GM10266 (cell line): ENCODE data around the gene SSRP1.

Experiments
- DNase-seq: peaks from one replicate; pipeline ENCODE4 v3.0.0; 2012; ENCODE audit errors: extremely low spot score
- TF ChIP-seq, protein P1 (sequence below): IDR thresholded peaks from 2 replicates; pipeline ENCODE4 v1.5.1; 2012; ENCODE audit warnings: mild to moderate bottlenecking, low read depth; ENCODE audit not compliant: control insufficient read depth, insufficient read depth; ENCODE audit errors: missing control alignments

The SSRP1 gene

DNA sequence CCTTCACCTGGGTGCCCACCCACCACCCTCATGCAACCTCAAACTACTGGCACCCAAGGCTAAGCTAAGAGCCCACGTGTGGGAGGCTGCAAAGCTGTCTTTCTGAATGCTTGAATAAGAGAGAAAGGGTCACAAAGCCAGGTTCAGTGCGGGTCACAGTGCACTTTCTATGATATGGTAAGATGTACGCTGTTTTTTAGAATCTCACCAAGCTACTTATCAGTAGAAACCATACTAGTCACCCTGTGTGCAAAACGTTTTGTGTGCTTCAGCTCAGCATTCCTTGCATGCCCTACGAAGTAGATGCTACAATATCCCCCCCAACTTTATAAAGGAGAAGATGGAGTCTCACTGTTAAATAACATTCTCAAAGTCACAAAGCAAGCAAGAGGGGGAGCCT is 17.3 kb upstream of the SSRP1 start:
- TF ChIP-seq, protein P1, sequence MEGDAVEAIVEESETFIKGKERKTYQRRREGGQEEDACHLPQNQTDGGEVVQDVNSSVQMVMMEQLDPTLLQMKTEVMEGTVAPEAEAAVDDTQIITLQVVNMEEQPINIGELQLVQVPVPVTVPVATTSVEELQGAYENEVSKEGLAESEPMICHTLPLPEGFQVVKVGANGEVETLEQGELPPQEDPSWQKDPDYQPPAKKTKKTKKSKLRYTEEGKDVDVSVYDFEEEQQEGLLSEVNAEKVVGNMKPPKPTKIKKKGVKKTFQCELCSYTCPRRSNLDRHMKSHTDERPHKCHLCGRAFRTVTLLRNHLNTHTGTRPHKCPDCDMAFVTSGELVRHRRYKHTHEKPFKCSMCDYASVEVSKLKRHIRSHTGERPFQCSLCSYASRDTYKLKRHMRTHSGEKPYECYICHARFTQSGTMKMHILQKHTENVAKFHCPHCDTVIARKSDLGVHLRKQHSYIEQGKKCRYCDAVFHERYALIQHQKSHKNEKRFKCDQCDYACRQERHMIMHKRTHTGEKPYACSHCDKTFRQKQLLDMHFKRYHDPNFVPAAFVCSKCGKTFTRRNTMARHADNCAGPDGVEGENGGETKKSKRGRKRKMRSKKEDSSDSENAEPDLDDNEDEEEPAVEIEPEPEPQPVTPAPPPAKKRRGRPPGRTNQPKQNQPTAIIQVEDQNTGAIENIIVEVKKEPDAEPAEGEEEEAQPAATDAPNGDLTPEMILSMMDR: no peak
- DNase-seq: no peak

GRCh38 chr11:57349491-57350274 is 14.0 kb upstream of the SSRP1 start:
- TF ChIP-seq, protein P1: peak; percentile 84
- peak; percentile 73 for DNase-seq

DNA sequence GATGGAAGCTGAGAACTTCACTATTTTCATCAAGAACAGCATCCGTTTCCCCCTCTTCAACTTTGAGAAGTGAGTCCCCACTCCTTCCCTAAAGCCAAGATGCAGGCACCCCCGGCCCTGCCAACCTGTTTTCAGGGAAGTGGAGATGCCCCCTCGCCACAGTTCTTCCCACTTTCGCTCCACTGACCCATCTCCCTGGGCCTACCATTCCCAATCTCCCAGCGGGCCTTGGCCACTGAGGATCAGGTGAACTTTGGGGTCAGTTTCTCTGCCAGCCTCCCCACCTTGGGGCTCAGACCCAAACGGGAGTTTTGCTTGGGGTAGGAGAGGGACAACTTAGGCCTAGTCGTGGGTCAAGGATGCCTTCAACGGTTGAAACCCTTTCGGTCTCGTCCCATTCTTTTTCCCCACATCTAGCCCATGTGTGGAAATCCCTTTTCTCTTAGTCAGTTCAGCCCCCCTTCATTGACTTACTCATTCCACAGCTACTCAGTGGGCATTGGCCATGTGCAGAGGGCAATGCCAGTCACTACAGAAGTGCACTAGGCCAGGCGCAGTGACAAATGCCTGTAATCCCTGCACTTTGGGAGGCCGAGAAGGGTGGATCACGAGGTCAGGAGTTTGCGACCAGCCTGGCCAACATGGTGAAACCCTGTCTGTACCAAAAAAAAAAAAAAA is 13.1 kb upstream of the SSRP1 start:
- DNase-seq: no peak
- TF ChIP-seq, protein P1: no peak

DNA sequence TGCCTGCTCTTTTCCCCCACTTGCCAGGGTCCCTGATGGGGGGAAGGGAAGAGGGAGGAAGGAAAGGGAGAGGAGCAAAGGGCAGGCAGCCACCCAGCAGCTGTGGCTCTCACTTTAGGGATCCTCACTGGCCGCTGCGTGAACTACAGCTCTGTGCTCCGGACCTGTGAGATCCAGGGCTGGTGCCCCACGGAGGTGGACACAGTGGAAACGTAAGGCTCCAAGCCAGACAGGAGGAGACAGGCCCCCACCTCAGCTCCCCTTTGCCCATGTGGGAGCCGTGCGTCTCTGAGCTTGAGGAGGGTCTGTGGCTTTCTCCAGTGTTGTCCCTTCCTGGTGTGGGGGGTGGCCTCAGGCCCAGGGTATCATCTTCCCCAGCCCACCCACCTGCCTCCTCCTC is 12.4 kb upstream of the SSRP1 start:
- TF ChIP-seq, protein P1: no peak
- no peak for DNase-seq

DNA sequence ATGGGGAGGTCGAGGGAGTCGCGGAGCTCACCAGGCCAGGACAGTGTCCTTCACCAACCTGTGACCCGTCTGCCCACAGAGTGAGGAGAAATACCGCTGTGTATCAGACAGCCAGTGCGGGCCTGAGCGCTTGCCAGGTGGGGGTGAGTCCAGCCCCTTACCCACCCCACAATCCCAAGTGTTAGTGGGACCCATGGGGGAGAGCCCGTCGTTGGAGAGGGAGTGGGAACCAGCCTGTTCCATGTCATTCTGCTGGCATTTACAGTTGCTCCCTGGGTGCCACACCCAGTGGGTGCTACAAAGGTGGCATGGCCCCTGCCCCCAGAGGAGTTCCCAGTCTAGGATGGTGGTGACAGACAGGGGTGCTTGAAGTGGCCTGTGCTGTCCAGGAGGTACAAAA is 11.6 kb upstream of the SSRP1 start:
- TF ChIP-seq, protein P1: no peak
- no peak for DNase-seq

DNA sequence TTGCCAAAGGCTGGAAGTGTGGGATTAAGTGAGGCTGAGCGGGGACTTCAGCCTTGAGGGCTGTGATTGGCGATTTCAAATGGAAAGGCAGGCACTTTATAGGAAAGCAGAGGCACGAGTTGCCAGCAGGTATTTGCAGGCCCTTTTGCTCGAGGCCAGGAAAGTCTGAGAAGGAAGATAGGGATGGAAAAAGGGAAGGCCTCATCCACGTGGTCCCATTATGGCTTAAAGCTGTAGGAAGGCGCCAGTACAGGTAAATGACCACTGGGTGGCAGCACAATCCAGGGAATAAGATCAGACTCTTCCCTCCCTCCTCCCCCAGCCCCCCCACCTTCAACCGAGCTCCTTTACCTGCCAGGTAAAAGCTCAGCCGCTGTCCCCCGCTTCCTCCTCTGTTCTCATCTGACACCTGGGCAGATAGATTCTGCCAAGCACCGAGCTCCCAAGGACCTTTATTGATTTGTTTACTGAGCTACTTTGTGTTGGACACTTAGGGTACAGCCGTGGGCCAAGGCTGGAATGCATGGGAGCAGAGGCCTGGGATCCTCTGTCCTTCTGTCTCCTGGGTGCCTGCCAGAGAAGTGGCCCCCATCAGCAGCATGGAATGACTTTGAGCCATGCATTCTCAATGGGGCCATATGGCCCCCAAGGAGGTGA is 10.0 kb upstream of the SSRP1 start:
- TF ChIP-seq, protein P1: peak; percentile 82
- peak; percentile 75 for DNase-seq
